ENCODE data around the gene SLCO3A1. TPM values are rescaled to one million over a fixed set of nuclear protein-coding genes. Genes with fewer than 3 reads are reported as not detected.

SLCO3A1 gene
- total and polyA plus RNA-seq, 4 donors = 1.6 to 3.6 (median 2.4) TPM

GRCh38 chr15:91966194-91966552, 112.7 kb downstream of the SLCO3A1 start:
- WGBS = 82% methylated on average over 6 of the region's 6 CpGs
- no peaks in the 10 kb centered on the region for H3K9me3 ChIP-seq (ENCODE audit: control insufficient read depth in 4 of 4, low read length in 3 of 4)
- no peaks in the 10 kb centered on the region for H3K36me3 ChIP-seq (ENCODE audit: control insufficient read depth in 4 of 4, insufficient read depth in 3 of 4, low read depth in 1 of 4, low read length in 3 of 4)

GRCh38 chr15:91967935-91968606, 114.6 kb downstream of the SLCO3A1 start:
- Histone ChIP-seq H3K4me3 (ENCODE audit: low read depth in 1 of 3, low read length in 3 of 3) (no peak overlapping the region), H3K4me1 (ENCODE audit: control insufficient read depth in 4 of 4, insufficient read depth in 4 of 4, low read length in 3 of 4) (peaks cover 0 to 2% (median 0%) of the 10 kb centered on the region in 4 donors), H3K36me3 (ENCODE audit: control insufficient read depth in 4 of 4, insufficient read depth in 3 of 4, low read depth in 1 of 4, low read length in 3 of 4) (no peaks in the 10 kb centered on the region), H3K27ac (ENCODE audit: low read depth in 1 of 2, low read length in 2 of 2) (no peak overlapping the region), H3K27me3 (ENCODE audit: control insufficient read depth in 4 of 4, insufficient read depth in 4 of 4, low read length in 3 of 4) (peaks cover 0 to 12% (median 0%) of the 10 kb centered on the region in 4 donors), H3K9me3 (ENCODE audit: control insufficient read depth in 4 of 4, low read length in 3 of 4) (no peaks in the 10 kb centered on the region), H3K9ac (ENCODE audit: low read depth in 1 of 2, low read length in 2 of 2) (no peak overlapping the region)
- 85% methylated on average over 8 of the region's 8 CpGs for WGBS
- TF ChIP-seq ATF3 (IDR thresholded peaks at IDR 0.05) = no peak
- no peak for TF ChIP-seq YY1 (IDR thresholded peaks at IDR 0.05)
- DNase-seq (ENCODE audit: low spot score) = no peak

More at GRCh38 chr15:91966194-91966552, 112.7 kb downstream of the SLCO3A1 start:
- TF ChIP-seq FOXA2 (IDR thresholded peaks at IDR 0.05) (no peak), FOXA1 (IDR thresholded peaks at IDR 0.05) (no peak), SP1 (IDR thresholded peaks at IDR 0.05) (no peak), REST (IDR thresholded peaks at IDR 0.05) (no peak)
- H3K27me3 ChIP-seq (ENCODE audit: control insufficient read depth in 4 of 4, insufficient read depth in 4 of 4, low read length in 3 of 4) = peaks cover 0 to 9% (median 0%) of the 10 kb centered on the region in 4 donors
- no peak for DNase-seq (ENCODE audit: low spot score)
- peaks cover 0 to 2% (median 0%) of the 10 kb centered on the region in 4 donors for H3K4me1 ChIP-seq (ENCODE audit: control insufficient read depth in 4 of 4, insufficient read depth in 4 of 4, low read length in 3 of 4)
- no peak overlapping the region for H3K4me3 ChIP-seq (ENCODE audit: low read depth in 1 of 3, low read length in 3 of 3)
- no peak overlapping the region for H3K9ac ChIP-seq (ENCODE audit: low read depth in 1 of 2, low read length in 2 of 2)
- no peak overlapping the region for H3K27ac ChIP-seq (ENCODE audit: low read depth in 1 of 2, low read length in 2 of 2)

GRCh38 chr15:91968610-91969009, 115.1 kb downstream of the SLCO3A1 start:
- Histone ChIP-seq H3K9ac (ENCODE audit: low read depth in 1 of 2, low read length in 2 of 2) (no peak overlapping the region), H3K36me3 (ENCODE audit: control insufficient read depth in 4 of 4, insufficient read depth in 3 of 4, low read depth in 1 of 4, low read length in 3 of 4) (no peaks in the 10 kb centered on the region), H3K27me3 (ENCODE audit: control insufficient read depth in 4 of 4, insufficient read depth in 4 of 4, low read length in 3 of 4) (peaks cover 0 to 12% (median 0%) of the 10 kb centered on the region in 4 donors), H3K4me3 (ENCODE audit: low read depth in 1 of 3, low read length in 3 of 3) (no peak overlapping the region), H3K9me3 (ENCODE audit: control insufficient read depth in 4 of 4, low read length in 3 of 4) (no peaks in the 10 kb centered on the region), H3K4me1 (ENCODE audit: control insufficient read depth in 4 of 4, insufficient read depth in 4 of 4, low read length in 3 of 4) (peaks cover 0 to 2% (median 0%) of the 10 kb centered on the region in 4 donors), H3K27ac (ENCODE audit: low read depth in 1 of 2, low read length in 2 of 2) (no peak overlapping the region)
- no peak for TF ChIP-seq NR2F2 (IDR thresholded peaks at IDR 0.05)
- no peak for TF ChIP-seq FOXA2 (IDR thresholded peaks at IDR 0.05)
- no peak for TF ChIP-seq HNF4A (conservative IDR thresholded peaks at IDR 0.05)
- no peak for TF ChIP-seq TAF1 (conservative IDR thresholded peaks at IDR 0.05)
- TF ChIP-seq REST (IDR thresholded peaks at IDR 0.05) = no peak
- no peak for TF ChIP-seq ZBTB33 (IDR thresholded peaks at IDR 0.05)
- TF ChIP-seq SP1 (IDR thresholded peaks at IDR 0.05) = no peak
- TF ChIP-seq YY1 (IDR thresholded peaks at IDR 0.05) = no peak
- no peak for TF ChIP-seq ATF3 (IDR thresholded peaks at IDR 0.05)
- no peak for TF ChIP-seq JUND (IDR thresholded peaks at IDR 0.05)
- no peak for TF ChIP-seq RAD21 (IDR thresholded peaks at IDR 0.05)
- no peak for TF ChIP-seq MAX (IDR thresholded peaks at IDR 0.05)
- no peak for TF ChIP-seq EGR1 (IDR thresholded peaks at IDR 0.05; ENCODE audit: low read depth in 2 of 2)
- WGBS = 91% methylated on average over 14 of the region's 14 CpGs
- no peak for DNase-seq (ENCODE audit: low spot score)
